Epidermal melanocyte (primary cell): ENCODE measurements around the gene HMGB2.
A peak's percentile ranks its signal among the peaks of the same experiment; 100 is the strongest.

Experiments
- DNase-seq: peaks from one replicate; pipeline ENCODE4 v3.0.0; 2011; ENCODE audit warnings: low spot score; ENCODE audit not compliant: insufficient read length

The HMGB2 gene

DNA sequence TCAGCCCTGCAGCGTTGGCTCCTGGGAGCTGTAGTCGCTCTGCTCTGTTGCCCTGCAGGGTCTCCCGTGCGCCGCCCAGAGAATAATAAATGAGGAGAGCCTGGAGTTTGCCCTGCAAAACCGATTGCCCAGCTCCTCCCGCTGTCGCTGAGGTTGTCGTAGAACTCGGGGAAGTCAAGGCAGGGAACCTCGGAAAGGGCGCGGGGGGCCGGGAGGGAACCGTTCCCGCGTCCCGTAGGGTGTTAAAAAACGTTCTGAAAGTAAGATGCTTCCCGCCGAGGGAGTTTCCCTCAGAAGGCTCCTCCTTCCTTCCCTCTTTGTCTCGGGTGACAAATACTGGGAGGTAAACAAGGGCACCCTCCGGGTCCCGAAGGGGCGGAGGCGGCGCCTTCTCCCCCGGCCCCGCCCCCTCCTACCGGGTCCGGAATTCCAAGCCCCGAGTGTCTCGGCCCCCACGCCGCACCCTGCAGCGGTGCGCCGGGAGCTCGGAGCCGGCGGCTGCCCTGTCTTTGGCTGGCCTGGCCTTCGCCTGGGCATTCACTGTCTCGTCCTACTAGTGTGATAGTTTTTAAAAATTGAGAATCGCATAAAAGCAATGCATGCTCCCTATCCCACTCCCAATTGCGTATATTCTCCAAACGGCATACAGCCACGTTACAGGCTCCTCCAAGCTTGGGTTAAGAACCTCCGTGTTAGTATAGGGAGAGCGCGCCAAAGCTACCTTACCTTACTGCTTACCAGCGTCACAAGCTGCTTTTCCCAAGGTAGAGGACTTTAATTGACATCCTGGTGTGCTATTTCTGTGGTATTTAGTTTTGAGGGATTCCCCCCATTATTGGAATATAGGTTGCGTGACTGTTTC, 964 bp upstream of the HMGB2 start:
- DNase-seq = peak; percentile 44

DNA sequence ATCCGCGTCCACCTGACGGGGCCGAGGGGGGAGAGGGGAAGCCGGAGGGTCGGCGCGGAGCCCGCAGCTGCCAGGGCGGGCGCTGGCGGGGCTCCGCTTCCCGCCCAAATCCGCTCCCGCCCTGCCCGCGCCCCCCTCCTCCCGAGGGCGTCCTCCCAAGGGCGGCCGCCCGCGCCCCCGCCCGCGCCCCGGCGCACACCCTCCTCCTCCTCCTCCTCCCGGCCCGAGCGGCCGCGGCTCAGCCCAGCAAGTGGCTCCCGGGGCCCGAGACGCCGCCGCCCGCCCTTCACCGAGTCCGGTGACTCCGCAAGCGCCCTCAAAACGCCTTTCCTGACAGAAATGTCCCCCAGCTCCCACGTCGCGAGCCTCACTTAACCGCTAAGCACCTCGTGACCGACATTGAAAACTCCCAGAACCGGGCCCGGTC, 487 bp downstream of the HMGB2 start:
- DNase-seq = no peak

DNA sequence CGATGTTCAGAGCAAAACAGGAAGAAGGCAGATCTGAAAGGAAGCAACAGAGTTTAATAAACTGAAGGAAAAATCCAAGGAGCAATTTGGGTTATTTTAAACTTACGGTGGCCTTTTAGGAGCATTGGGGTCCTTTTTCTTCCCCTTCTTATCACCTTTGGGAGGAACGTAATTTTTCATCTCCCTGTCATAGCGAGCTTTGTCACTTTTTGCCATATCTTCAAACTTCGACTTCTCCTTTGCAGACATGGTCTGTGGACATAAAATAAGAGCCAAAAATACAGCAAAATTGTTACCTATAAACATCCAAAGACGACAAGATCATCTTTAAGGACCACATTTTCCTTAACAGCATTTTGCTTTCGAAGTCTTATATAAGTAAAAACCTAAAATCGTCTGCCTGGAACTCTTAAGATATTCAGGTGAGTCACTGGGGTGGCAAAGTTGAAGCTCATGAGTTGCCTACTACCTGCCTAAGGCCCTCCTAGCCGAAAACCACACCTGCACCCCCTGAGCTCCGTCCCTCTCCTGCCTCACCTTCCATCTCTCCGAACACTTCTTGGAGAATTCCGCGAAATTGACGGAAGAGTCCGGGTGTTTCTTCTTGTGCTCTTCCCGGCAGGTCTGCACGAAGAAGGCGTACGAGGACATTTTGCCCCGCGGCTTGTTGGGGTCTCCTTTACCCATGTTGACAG, 1.0 kb downstream of the HMGB2 start:
- no peak for DNase-seq

DNA sequence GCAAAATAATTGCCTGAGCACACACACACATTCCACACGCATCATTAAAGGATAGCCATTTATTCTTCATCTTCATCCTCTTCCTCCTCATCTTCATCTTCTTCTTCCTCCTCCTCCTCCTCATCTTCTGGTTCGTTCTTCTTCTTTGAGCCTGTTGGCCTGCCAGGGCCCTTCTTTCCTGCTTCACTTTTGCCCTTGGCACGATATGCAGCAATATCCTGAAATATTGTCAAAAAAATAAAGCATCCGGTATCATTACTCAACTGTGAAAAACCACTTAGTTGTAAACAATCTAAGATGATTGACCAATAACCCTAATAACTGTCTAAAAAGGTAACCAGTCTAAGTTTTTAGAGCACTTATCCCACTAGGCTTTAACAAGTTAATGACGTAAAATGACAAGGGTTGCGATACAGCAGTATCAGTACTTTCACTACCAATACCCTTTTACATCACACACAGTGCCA, 2.1 kb downstream of the HMGB2 start:
- no peak for DNase-seq

DNA sequence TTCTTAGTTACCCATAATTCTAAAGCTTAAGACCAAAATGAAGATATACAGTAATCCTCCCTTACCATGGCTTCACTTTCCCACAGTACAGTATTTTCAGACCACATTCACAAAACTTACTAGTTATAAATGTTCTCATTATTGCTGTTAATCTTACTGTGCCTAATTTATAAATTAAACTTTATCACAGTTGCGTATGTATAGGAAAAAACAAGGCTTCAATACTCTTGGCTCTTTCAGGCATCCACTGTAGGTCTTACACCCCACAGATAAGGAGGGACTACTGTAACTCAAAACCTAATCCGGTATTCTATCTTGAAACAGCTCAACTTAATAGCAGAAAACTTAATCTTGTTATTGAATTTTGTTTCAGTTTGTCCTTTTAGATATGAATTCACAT, 3.6 kb downstream of the HMGB2 start:
- no peak for DNase-seq

DNA sequence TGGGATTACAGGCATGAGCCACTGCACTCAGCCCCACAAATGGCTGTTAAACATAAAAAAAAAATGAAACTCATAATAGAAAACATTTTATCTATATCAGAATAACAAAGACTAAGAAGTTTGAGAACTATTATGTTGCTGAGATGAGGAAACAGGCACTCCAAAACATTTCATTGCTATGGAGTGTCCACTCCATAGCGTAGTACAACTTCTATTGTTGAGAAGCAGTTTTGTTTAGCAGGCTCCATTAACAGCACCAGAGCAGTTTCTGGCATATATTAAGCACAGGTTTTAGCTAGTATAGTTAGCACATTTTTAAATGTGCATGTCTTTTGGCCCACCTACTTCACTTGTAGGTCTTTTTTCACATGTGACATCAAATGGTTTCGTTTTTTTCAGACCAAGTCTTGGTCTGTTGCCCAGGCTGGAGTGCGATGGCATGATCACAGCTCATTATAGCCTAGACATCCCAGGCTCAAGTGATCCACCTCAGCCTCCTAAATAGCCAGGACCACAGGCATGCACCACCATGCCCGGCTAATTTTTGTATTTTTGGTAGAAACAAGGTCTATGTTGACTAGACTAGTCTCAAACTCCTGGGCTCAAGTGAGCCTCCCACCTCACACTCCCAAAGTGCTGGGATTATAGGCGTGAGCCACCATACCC, 5.8 kb downstream of the HMGB2 start:
- no peak for DNase-seq

DNA sequence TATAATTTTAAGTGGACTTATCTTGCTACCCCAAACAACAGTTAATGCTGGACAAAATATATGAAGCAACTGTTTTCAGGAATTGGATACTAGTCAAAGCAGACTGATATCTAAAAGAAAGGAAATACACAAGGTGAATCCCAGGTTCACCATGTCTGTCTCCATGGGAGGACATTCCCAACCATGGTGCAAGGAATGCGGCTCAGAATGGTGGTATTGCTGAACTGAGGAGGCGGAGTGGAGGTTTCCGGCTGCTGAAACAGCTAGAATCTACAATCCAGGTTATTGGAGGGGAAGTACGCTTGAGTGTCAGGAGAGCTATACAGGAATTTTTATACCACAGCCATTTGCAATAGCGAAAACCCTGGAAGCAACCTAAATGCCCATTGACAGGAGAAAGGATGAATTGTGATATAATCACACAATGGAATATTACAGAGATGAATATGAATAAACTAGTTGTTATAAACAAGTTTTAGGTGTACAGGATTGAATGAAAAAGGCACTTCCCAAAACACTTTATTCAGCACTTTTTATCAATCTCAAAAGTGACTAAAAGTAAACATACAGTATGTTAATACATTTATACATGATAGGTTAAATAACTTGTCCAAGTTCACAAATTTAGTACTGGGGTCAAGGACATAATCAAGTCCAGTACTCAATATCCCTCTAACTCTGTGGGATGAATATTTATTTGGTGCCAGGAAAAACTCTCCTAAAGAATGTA, 9.0 kb downstream of the HMGB2 start:
- no peak for DNase-seq

DNA sequence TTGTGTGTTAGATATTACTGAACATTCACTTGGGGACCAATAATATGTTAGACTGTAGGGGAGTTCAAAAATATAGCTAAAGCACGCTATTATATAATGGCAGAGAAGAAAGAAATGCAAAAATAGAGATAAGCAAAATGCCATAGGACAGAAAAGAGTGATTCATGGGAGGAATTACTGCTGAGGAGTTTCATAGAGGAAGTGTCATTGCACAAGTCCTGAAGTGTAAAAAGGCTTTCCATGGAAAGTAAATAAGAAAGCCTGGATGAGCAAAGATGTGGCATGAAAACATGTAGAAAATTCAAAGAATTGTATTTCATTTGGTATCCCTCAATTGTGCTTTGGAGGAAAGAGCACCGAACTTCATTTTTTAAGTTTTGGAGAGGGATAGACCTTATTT, 14.5 kb downstream of the HMGB2 start:
- no peak for DNase-seq

DNA sequence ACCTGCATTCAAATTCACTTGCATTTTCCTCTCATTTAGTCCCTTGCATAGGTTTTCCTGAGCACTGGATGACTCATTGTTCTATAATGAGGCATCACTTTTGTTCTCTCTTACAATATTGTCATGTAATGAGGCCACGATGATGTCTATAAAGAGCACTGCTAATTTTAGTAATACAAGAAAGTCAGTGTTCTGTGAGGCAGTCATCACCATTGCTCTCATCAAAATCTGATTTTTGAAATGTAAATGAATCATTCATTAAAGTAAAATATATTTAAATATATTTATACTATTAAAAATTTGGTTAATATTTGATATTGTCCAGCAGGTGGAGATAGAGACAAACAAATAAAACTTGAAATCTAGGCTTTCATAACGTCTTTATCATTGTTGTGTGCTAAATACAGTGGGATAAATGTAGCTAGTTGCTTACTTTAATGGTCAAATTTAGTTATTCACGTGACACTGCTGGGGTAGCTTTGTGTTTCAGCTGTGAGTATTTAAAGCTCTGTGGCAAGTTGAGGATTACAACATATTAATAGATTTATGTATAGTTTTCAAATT, 15.4 kb downstream of the HMGB2 start:
- DNase-seq = no peak

DNA sequence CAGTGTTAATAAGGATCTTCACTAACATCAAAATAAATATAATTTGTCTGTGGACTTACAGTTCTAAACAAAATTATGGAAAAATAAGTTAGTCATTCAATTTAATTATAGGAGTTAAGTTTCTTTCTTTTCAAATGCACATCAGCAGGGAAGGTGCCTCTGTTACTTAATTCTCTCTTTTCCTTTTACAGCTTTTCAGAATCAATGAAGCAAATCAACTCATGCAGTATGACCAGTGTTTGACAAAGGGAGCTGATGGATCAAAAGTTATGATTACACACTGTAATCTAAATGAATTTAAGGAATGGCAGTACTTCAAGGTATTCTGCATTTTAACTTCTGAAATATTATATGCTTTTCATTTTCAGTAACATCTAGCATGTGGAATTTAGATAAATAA, 15.9 kb downstream of the HMGB2 start:
- DNase-seq = no peak

DNA sequence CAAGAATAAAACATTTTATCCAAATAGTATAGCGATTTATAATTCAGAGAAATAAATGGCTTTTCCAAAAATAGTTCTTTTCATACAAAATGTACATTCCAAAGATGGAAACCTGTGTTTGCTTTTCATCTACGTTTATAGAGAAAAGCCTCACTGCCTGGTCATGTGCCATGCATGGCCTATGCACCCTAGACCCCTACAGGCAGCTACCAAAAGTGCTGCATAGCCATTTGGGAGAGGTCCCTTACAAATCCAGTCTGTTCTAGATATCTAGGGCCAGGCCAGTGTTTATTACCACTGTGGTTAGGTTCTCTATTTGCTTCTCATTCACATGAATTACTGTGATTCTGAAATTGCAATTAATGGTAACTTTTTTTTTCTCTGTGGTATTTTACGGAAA, 17.2 kb downstream of the HMGB2 start:
- no peak for DNase-seq

DNA sequence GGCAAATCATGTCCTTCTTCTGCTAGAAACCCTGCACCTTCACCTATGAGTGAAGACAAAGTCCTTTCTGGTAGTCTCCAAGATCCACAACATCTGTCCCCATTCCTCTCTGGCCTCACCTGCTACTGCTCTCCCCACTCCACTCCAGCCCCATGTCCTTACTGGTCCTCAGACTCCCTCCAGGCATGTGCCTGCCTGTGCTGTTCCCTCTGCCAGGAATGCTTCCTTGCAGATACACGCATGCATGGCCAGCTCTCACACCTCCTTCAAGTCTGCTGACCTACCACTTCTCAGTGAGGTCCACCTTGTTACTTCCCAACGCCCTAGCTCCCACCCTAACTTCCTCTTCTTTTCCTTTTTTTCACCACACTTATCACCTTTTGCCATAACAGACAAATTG, 18.1 kb downstream of the HMGB2 start:
- no peak for DNase-seq

DNA sequence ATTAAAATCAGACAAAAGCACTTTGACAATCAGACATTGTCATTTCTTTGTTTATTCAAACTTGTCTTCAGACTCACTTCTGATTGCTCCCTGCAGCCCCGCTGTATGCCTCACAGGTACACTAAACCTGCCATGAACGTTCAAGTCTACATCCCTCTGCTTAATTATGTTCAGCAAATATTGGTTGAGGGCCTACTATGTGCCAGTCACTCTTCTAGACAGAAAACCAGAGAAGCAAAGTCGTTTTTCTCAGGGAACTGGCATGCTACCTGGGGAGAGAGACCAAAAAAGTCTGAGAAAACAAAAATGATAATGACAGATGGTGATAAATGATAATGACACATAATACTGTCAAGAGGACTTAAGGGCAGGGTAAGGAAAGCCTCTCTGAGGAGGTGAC, 19.4 kb downstream of the HMGB2 start:
- no peak for DNase-seq

DNA sequence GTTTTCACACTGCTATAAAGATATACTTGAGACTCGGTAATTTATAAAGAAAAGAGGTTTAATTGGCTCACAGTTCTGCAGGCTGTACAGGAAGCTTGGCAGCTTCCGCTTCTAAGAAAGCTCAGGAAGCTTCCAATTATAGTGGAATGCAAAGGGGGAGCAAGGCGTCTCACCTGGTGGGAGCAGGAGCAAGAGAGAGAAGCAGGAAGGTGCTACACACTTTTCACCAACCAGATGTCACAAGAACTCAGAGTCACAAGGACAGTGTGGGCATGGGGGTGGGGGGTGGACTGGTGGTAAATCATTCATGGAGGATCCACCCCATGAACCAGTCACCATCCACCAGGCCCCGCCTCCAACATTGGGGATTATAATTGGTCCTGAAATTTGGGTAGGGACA, 22.8 kb downstream of the HMGB2 start:
- no peak for DNase-seq

DNA sequence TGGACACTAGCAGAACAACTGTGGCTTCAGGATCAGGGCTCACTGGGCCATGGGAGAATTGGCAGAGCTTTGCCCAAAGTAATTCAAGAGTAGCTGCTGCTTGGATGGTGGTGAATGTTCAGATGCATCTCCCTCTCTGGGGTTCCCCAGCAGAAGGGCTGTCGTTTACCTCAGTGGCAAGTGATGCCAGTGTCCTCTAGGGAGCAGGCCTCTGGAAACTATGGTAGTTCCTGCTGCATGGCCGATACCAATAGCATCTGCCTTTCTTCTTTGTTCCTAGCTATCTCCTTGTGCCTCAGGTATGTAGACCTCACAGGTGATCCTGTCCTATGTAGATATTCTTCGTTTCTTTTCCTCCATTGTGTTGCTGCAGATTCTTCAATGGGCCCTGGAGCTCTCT, 26.4 kb downstream of the HMGB2 start:
- no peak for DNase-seq

DNA sequence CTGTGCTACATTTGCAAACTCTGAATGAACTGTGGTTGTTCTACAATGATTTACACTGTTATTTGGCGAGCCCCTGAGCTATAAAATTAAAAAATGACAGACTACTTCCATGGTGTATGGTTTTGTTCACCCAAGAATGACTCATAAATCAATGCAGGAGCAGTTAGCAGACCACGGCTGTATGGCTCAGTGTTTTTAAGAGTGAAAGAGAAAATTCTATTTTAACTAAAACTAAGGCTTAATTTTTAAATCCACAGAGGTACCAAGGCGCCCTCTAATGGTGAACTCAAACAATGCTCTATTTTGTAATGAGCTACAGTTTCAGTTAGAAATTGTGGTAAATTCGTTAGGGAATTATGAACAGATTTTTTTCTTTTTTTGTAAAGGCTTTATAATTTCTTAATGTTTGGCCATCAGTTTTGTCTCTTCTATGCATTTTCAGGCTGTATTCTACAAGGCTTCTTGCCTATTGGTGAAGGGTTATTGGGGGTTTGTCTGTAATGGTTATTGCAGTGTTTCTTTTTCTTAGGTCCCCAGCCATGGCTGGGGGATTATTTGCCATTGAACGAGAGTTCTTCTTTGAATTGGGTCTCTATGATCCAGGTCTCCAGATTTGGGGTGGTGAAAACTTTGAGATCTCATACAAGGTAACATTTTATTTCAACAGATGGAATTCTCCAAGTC, 32.5 kb downstream of the HMGB2 start:
- no peak for DNase-seq

DNA sequence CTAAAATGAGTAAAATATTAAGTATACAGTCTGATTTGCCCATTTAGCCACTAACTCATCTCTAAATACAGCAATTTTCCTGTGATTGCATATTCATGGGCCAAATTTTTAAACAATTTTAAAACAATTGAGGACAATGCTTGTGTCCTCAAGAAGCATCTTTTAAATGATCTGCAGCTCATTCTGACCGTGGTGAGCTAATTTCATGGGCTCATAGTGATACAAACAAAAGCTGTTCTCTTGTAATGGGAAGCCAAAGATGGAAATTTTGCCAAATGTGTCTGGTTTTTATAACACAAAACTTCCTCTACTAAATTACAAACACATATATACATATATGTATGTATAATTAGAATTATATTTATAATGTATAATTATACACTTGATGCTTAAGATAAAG, 39.7 kb downstream of the HMGB2 start:
- DNase-seq = no peak

DNA sequence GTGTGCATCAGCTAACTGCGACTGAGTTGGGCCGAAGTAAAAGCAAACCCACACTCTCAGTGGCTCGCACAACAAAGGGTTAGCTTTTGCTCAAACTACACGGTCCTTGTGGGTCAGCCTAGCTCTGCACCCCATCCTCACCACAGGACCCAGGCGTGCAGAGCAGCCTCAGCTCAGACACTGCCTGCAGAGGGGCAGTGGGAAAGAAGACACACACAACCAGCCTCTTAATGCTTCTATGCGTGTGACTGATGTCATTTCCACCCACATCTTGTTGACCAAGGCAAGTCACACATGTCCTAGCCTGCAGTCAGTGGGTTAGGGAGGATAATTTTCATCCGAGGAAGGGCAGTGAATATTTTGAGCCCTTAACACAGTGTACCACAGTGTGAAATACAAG, 40.5 kb downstream of the HMGB2 start:
- DNase-seq = no peak

DNA sequence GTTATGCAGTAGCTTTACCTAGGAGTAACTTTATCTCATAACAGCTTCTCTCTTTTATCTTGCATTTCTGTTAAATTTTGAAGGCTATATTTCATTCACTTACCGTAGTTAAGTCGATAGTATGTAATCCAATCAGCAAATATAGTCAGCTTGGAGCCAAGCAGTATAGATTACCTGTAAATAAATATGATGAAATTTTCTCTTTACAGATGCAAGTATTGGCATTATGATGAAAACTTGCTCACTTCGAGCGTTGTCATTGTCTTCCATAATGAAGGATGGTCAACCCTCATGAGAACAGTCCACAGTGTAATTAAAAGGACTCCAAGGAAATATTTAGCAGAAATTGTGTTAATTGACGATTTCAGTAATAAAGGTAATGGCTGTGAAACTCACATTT, 42.3 kb downstream of the HMGB2 start:
- no peak for DNase-seq

DNA sequence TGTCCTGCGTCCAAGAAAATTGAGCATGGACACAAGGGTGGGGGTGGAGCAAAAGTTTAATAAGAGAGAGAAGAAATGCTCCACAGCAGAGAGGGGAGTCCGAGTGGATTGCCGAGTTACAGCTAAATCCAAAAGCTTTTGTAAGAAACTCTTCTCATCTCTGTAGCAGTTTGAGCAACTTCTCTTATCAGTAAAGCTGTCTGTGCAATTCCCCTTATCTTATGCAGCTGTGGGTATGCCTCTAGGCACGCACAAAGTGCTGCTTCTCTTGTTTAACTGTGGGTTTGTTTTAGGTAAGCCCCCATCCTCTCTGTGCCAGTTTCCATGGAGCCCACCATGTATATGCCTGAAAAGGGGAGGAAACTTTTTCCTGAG, 44.8 kb downstream of the HMGB2 start:
- no peak for DNase-seq
